Measurements from ENCODE around the gene PHLPP1.

Gene PHLPP1

DNA sequence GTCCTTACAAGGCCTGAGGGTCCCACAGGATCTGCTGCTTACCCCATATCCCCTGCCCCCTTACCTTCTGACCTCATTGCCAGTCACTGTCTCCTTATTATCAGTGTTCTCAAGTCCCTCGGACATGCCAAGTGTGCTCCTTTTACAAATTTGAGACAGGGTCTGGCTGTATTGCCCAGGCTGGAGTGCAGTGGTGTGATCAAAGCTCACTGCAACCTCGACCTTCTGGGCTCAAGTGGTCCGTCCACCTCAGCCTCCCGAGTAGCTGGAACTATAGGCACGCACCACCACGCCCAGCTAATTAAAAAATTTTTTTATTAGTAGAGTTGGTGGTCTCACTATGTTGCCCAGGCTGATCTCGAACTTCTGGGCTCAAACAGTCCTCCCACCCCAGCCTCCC is 141.0 kb downstream of the PHLPP1 start:
- no peak for DNase-seq

DNA sequence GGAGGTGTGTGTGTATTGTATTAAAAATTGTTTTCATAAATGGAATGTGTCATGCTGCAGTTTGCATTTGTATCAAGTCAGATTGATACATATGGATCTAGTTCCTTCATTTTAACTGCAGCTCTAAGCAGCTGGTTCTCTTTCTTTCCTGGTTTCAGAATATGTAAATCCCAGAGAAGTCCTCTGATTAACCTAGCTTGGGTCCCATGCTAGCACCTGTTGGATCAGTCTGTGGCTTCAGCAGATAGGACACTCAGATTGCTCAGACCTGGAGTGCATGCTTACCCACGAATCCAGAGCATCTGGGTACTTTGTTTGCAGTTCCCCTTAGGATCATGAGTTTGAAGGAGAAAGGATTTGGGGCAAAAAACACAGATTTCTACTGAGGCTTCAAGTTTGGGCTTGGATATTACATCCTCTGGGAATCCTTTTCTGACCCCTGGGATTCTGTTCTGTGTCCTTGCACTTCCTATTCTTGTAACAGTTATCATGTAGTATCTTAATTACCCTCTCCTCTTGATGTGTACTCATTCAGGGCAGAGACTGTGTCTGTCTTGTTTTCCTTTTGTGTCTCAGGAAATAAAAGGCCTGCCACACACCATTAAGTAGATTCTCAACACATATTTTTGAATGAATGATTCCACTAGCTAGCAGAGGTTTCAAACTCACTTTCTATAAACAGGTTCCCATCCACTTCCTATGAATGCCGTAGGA is 142.1 kb downstream of the PHLPP1 start:
- DNase-seq: no peak

DNA sequence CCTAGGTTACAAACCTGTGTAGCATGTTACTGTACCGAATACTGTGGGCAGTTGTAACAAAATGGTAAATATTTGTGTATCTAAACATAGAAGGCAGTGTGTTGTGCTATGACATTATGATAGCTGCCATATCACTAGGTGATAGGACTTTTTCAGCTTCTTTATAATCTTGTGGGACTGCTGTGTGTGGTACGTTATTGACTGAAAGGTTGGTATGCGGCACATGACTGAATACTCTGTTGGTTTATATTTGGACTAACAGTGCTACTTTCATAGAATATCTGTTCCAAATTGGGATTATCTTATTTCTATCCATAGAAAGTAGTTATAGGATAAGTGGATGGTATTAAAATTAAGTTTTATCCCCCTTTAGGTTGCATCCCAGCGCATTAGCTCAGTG is 144.7 kb downstream of the PHLPP1 start:
- no peak for DNase-seq

DNA sequence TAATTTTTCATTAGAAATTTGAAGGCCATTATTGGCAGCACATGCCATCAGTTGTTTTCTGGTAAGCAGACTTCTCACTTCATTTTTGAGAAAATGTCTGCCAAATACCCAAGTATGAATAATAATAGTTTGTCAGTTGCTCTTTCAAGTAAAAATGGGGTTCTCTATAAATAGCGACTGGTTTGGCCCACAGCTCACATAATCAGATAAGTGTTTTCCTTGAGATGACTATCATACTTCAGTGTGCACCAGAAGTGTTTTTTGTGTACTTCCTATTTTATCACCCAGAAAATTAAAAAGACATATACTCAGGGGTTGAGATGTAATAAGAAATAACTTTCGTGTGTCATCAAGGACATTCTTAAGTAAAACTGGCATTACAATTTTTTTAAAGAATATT is 147.1 kb downstream of the PHLPP1 start:
- DNase-seq: peak; percentile 69

DNA sequence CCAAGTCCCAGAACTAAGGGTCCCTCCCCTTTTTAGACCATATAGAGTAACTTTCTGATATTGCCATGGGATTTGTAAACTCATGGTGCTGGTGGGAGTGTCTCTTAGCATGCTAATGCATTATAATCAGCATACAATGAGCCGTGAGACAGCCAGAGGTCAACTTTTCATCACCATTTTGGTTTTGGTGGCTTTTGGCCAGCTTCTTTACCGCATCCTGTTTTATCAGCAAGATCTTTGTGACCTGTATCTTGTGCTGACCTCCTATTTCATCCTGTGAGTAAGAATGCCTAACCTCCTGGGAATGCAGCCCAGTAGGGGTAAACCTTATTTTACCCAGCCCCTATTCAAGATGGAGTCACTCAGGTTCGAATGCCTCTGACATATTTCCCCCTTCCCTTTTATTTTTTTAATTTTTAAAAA is 148.2 kb downstream of the PHLPP1 start:
- DNase-seq: peak; percentile 55

DNA sequence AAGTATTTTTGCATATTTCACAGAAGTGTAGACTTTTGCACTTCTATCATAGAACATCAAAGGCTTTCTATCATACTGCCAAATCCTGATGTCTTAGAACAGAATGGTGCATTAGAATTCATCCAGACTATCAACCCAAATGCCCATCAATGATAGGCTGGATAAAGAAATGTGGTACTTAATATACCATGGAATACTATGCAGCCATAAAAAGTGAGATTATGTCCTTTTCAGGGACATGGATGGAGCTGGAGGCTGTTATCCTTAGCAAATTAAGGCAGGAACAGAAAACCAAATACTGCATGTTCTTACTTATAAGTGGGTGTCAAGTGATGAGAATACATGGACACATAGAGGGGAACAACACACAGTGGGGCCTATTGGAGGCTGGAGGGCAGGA is 150.2 kb downstream of the PHLPP1 start:
- DNase-seq: no peak

DNA sequence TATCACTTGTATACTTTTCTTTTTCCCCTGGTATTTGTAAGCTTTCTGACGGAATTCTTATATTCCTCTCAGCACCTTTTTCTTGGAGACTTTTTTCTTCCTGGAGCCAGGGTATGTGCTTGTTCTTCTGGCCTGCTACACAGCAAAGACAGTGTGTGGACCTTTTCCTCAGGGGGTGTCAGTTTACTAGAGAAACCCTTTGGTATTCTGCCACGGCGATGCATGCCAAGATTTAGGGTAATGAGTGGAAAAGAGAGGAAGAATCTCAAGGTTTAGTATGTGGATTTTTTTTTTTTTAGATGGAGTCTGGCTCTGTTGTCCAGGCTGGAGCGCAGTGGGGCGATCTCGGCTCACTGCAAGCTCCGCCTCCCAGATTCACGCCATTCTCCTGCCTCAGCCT is 152.2 kb downstream of the PHLPP1 start:
- no peak for DNase-seq

DNA sequence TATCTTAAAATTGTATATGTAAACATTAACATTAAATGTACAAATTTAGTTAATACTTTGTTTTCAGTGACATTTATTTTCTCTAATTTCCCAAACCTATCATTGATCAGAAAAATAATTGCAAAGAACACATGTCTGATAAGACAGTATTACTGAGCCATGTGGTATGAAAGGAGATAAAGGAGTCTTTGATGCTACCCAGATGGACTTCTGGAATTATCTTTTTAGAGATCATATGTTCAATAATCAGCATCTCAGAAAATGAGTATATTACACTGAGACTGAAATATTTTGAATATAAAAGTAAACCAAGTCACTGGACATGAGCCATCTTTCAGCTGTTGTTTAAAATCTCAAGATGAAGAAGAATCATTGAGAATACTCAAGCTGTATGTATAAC is 153.3 kb downstream of the PHLPP1 start:
- DNase-seq: no peak

DNA sequence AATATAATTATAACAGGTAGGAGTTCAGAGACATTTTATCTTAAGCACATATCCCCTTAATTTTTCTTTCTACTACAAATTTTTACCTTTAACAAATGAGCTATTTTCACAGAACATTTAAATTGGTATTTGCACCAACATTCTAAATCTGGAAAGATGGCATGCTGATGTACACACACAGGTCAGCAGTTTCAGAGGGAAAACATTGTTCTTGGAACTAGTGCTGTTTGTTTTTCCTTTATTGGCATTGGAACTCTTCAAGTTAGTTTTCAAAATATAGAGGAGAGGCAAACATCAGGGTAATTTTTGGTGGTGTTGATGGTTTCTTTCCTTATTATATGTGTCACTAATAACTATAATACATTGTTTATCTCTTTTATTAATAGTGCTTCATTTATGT is 155.3 kb downstream of the PHLPP1 start:
- DNase-seq: no peak

DNA sequence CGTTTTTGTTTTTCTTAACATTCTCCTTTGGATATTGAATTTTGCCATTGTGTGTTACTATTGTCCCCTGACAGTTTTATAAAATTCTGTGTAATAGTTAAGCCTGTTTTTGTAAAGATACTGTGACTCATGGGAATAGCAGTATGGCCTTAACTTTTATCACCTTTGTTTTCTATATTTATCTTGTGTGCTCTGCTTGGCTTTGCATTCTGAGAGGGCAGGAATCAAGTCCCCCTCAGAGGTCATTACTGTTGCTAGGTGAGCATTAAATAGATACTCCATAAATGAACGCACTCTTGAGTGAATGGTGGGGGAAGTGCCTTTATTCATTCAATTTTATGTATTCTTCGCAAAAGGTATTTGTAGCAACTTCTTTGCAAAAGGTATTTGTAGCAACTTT is 160.0 kb downstream of the PHLPP1 start:
- DNase-seq: no peak

DNA sequence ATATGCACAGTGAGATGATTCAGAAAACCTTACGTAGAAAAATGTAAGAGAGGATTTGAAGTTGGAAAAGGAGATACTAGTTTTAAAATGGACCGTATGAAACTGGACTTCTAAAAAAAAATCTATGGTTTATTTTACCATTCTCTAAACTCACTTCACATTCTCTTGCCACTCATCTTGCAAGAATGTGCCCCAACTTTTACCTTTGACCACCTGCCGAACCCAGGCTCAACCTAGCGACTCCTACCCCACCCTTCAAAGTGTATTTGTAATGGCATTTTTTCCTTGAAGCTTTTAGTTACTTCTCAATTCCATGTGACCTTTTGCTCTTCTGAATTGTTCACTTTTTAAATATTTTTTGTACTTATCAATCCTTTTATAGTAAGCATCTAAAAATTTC is 160.8 kb downstream of the PHLPP1 start:
- DNase-seq: no peak

DNA sequence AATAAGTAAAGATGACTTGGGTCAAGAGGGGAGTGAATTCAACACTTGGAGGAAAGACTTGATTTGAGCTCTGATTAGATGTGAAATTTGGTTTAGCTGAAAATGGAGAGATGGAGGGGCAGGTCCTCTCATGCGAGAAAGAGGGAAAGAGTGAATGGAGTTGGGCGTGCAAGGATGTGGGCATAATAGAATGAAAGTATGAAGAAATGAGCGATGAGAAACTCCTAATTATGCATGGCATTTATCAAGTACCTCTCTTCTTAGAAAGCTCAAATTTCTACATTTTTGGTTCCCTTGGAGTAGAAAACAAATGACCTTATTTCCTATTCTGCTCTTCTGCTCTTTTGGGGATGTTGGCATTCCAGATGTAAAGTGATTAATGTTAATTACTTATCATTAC is 161.5 kb downstream of the PHLPP1 start:
- no peak for DNase-seq

DNA sequence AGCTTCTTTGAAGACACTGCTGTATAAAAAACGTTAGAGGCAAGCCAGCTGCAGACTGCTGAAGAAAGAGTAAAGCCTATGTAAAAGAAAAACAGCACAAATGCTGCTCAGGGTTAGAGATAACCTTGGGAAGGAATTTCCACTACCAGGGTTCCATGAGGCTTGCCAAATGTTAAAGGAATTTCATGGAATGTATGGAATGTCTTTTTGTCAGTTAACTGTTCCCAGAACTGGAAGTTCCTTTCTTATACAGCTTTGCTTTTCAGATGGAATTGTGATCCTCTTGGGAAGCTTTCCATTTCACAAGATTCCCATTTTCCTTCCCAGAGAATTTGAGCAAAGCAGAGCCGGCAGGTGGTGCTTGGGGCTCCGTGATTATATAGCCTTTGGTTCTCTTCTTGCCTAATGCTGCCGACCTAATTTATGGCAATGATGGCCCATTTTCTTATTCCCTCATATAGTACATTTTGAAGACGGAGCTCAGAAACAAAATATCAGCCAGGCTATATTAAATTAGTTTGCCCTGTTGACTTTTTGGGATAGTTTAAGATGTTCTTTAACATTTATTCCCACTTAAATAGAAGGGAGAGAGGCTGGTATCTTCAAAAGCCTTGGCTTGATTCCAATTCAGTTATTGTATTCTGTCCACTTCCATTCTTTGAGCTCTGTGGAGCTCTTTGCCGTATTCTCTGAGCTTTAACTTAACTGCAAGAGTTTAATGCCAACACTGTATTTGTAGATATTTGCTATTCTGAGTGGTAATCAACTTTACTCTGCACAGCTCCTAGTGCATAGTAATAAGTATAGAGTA is 162.3 kb downstream of the PHLPP1 start:
- DNase-seq: no peak

DNA sequence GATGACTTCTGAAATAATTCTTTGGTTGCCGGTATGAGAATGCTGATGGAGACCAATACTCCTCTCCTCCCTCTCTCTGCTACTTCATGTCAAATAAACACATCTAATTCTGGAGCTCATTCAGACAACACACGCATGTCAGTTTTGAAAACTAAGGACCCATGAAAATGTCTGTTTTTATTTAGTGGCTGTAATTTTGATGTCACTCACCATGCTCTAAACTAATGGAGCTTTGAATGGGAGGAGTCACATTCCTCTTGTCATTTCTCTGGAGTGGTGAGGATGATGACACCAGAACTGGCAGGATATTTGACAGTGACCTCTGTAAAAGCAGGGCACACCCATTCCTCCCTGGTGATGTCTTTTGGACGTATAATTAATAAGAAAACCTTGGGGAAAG is 163.0 kb downstream of the PHLPP1 start:
- no peak for DNase-seq

DNA sequence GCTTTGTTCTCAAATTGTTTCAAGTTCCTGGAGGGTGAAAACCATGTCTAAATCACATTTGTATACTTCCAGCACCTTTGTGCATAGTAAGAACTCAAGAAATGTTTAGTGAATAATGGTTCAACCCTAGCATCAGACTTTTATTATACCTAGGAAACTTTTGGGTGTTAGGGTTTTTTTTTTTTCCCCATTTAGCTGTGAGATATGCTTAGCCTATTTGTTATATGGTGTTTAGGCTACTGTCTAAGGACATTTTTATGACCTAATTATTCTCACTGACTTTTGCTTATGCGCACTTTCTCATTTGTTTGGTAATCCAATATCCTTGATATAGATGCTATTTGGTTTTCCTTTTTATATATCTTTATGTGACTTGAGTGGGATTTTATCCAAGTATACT is 164.7 kb downstream of the PHLPP1 start:
- no peak for DNase-seq

DNA sequence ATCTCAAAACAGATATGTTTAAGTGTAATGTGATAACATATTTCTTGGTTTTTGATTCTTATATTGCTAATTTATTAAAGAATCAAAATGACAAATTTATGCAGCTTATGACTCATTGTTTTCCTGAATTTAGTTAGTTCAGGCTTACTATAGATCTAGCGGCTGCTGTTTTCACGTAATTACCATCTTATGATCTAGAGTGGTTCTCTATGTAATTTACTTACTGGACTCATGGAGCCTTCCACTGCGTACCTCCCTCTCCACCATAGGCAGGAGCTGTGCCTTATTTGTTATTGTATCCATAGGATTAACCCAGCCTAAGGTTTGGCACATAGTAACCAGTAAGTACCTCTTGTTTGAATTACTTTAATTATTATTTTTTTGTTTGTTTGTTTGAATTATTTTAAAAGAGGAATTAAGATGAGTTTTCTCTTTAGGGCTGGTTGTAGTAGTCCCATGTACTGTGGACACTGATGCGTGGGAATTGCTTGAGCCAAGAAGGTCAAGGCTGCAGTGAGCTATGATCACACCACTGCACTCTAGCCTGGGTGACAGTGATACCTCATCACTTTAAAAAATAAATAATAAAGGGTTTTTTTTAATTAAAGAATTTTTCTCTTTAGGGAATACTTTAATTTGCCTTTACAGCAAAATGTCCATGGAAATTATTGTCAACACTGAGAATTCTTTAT is 165.5 kb downstream of the PHLPP1 start:
- no peak for DNase-seq

DNA sequence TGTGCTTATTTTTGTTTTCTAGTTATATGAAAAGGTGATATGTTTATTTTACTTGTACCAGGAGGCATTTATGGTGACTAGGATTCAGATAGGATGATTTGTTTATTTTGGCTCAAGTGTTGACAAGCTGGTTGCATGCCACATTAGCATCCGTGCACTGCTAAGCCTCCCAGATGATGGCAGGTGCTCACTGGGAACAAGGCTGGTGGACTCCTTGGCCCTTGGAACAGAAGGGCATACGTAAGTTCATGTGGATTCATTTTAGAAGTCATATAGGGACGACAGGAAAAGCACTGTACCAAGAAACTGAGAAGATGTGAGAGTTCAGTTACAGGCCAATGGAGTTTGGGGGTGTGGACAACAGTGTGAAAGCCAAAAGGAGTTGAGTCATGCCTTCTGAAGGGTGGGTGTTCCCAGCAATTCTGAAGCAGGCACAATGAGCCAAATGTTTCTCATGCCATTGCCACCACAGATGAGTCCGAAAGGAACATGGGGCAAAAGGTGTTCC is 166.2 kb downstream of the PHLPP1 start:
- peak; percentile 29 for DNase-seq

DNA sequence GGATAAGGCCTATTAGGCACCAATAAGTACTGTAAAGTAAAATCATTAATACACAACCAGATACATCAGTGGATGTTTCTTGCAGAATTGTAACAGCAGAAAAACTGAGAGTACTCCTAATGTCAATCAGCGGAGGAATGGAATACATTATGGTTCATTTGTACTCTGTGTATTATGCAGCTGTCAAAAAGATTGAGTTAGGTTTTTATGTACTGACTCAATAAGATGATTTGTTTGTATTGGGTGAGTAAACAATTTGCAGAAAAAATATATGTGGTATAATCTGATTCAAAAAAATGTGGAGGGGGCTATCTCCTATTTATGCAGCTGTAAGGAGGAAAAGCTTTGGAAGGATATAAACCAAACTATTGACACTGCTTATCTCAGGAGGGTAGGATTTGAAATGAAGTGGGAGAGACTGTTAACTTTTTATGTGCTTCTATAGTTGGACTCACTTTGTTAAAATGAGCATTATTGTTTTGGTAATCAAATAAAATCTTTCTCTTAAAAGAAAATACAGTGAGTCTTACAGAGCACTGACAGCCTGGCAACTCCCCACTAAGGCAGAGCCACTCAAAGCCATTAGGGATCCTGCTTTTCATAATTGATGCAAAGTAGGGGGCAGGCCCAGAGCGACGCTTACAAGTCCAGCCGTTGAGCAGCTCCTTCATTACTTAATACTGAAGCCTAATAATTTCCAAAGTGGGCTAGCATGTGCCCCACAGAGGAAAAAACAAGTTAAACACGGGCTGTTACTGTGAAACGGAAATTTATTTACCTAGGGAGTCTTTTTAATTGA is 168.8 kb downstream of the PHLPP1 start:
- DNase-seq: no peak

DNA sequence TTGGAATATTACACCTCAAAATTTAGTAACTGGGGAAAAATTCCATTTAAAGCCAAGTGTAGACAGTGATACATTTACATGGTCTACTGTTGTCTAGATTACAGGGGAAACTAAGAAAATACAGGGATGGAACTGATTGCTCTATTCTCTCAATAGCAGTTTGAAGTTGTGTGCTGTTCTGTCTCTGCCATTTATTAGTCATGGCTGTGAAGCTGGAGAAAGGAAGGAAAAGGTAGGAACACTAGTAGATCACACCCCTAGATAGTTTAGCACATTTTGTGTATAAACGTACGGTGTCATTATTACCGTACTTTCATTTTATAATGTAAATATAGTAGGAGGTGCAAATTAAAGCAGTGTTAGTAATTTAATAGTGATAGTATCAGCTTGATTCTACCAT is 170.5 kb downstream of the PHLPP1 start:
- DNase-seq: no peak

DNA sequence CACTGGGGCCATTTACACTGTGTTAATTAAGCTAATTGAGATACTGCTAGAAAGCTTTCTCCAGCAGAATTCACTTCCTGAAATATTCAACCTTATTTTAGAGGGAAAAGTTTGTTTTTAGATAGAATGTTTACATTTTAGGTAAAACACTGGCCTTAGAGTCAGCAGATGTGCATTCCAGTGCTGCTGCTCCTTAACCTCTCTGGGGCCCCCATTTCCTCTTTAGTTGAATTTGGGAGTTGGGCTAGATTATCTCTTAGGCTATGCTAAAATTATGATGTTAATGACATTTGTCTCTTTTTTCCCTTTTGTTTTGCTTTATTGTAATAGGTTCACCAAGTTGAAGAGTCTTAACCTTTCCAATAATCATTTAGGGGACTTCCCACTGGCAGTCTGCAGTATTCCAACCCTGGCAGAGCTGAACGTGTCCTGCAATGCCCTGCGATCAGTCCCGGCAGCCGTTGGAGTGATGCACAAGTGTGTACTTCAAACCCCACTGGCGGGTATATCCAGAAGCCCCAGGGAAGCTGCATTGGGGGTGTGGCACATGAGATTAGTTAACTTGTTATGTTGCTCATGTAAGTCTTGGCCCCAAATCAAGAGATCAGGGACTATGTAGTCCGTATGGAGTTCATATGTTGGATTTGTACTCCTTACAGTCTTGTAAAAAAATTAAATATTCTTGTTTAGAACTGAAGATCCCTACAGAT is 179.5 kb downstream of the PHLPP1 start:
- DNase-seq: no peak

DNA sequence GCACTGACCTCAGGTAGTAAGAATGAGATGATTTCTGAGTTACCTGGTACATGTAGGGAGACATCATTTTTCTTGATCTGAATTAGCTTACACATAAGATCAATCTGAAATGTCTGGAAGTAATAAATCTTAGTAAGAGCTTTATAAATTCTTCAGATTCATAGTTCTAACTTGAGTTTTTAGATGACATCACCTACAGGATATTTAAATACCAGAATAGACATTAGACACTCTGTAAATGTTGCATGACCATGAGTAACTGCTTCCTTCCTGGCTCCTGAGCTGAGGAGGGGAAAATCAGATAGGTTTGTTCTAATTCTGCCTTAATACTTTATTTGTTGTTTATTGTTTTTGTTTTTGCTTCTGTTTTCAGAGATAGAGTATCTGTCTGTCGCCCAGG is 181.8 kb downstream of the PHLPP1 start:
- no peak for DNase-seq

DNA sequence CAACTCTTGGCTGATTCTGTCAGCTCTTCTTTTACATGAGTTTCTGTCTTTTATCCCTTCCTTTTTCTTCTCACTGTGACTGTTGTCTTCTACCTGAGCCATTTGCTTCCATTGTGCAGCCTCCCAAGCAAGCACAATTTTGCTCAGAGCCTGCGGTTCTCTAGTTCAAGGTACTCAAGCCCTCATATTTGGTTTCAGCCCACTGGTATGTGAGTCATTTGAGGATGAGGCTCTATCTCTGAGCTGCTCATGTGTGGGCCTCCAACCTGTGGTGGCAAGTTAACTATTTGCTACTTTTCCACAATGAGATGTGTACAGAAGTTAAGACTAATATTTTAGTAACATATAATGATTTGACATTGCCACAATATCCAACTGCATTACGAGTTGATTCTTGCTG is 183.0 kb downstream of the PHLPP1 start:
- no peak for DNase-seq
